HCT116 (cell line): ENCODE data around the gene SDSL. TPM values are rescaled to one million over a fixed set of nuclear protein-coding genes. Genes with fewer than 3 reads are reported as not detected.

Source experiments
- ATAC-seq: fragments of 200-7000 bp; cut with Tn5 transposase; 2 replicates; pipeline ENCODE4 v1.9.1; 2020; ENCODE audit warnings: mild to moderate bottlenecking, moderate library complexity
- BruUV-seq: library from RNA; stranded (reverse); fragments of 400-500 nt; replicated peaks from 2 replicates; lab custom pipeline; 2021; lab: Mats Ljungman, UMichigan
- CTCF ChIA-PET: fragments of 300-600 bp; sonication (Branson Sonifier 250); formaldehyde crosslinking; loops from one replicate; lab custom pipeline; 2021; ENCODE audit warnings: antibody characterized with exemption; lab: Charles Lee
- POLR2A ChIA-PET: fragments of 300-600, 350-600 bp; sonication (Branson Sonifier 250); formaldehyde crosslinking; loops from one replicate; lab custom pipeline; 2021; ENCODE audit warnings: antibody characterized with exemption; lab: Charles Lee
- RAD21 ChIA-PET, 2 experiments: fragments of 300-600 bp; sonication (Branson Sonifier 250); formaldehyde crosslinking; loops; one replicate each; lab custom pipeline; 2023; ENCODE audit warnings: low total read pairs in 2 of 2; ENCODE audit not compliant: uncharacterized antibody in 2 of 2, unreplicated experiment in 2 of 2, low non-redundant PET in 1 of 2; lab: Charles Lee
- DNase-seq: peaks from one replicate; pipeline ENCODE4 v3.0.0-alpha.2; 2010; ENCODE audit warnings: low read depth, low spot score
- H2AFZ ChIP-seq: fragments of 200-600 bp; shearing (Covaris generic), sonication (generic); 2 replicates; pipeline ENCODE4 v1.6.1; 2017; ENCODE audit warnings: low read depth, mixed run types, mixed read lengths, antibody characterized with exemption, low read length; ENCODE audit not compliant: poor library complexity, severe bottlenecking
- H3K27ac ChIP-seq: 2 replicates; pipeline ENCODE4 v1.5.1; 2012; ENCODE audit warnings: low read depth, low read length
- H3K27me3 ChIP-seq: fragments of 200-600 bp; sonication (generic); 2 replicates; pipeline ENCODE4 v1.6.1; 2016; ENCODE audit warnings: mixed run types, low read length, mixed read lengths; ENCODE audit not compliant: insufficient read depth
- H3K36me3 ChIP-seq, 2 experiments: fragments of 200-500 bp in 1 of 2; fragments of 200-600 bp in 1 of 2; sonication (Bioruptor generic) in 1 of 2; sonication (generic) in 1 of 2; 2 replicates each; pipeline versions ENCODE4 v1.5.1 to v1.6.1; 2014 to 2016; ENCODE audit warnings: low read length in 2 of 2, inconsistent platforms in 1 of 2, mixed read lengths in 1 of 2, mixed run types in 1 of 2; ENCODE audit not compliant: insufficient read depth in 2 of 2, control insufficient read depth in 1 of 2
- H3K4me1 ChIP-seq, 2 experiments: fragments of 200-600 bp in 1 of 2; sonication (generic) in 1 of 2; 2 replicates each; pipeline versions ENCODE4 v1.5.1 to v1.6.1; 2012 to 2017; ENCODE audit warnings: low read length in 2 of 2, inconsistent platforms in 1 of 2, mild to moderate bottlenecking in 1 of 2, mixed read lengths in 1 of 2, mixed run types in 1 of 2, moderate library complexity in 1 of 2; ENCODE audit not compliant: insufficient read depth in 2 of 2, control insufficient read depth in 1 of 2
- H3K4me2 ChIP-seq: fragments of 200-600 bp; sonication (generic); 2 replicates; pipeline ENCODE4 v1.6.1; 2017; ENCODE audit warnings: mixed run types, low read length, mixed read lengths
- H3K4me3 ChIP-seq, 2 experiments: fragments of 200-600 bp in 1 of 2; sonication (generic) in 1 of 2; replicated peaks in 1 of 2; 2 replicates each; pipeline ENCODE4 v1.5.1; 2011 to 2016; ENCODE audit warnings: low read length in 2 of 2, control low read depth in 1 of 2, low read depth in 1 of 2, mild to moderate bottlenecking in 1 of 2, mixed read lengths in 1 of 2, mixed run types in 1 of 2
- H3K79me2 ChIP-seq: fragments of 200-600 bp; sonication (generic); 2 replicates; pipeline ENCODE4 v1.6.1; 2017; ENCODE audit warnings: mild to moderate bottlenecking, mixed run types, low read length, moderate library complexity, mixed read lengths; ENCODE audit not compliant: insufficient read depth
- H3K9ac ChIP-seq: fragments of 200-600 bp; sonication (generic); 2 replicates; pipeline ENCODE4 v1.6.1; 2016; ENCODE audit warnings: low read length, mixed read lengths
- H3K9me2 ChIP-seq: fragments of 200-600 bp; sonication (generic), shearing (Covaris generic); 2 replicates; pipeline ENCODE4 v1.6.1; 2017; ENCODE audit warnings: mixed run types, mild to moderate bottlenecking, moderate library complexity; ENCODE audit not compliant: insufficient read depth
- H3K9me3 ChIP-seq, 2 experiments: fragments of 200-500 bp in 1 of 2; fragments of 200-600 bp in 1 of 2; sonication (Bioruptor generic) in 1 of 2; sonication (generic) in 1 of 2; 2 replicates each; pipeline ENCODE4 v1.6.1; 2014 to 2017; ENCODE audit warnings: low read length in 2 of 2, mixed read lengths in 2 of 2, inconsistent platforms in 1 of 2, low read depth in 1 of 2, mild to moderate bottlenecking in 1 of 2, mixed run types in 1 of 2, moderate library complexity in 1 of 2; ENCODE audit not compliant: control insufficient read depth in 1 of 2, insufficient read depth in 1 of 2
- H4K20me1 ChIP-seq: fragments of 200-600 bp; sonication (generic), shearing (Covaris generic); 2 replicates; pipeline ENCODE4 v1.6.1; 2017; ENCODE audit warnings: mixed run types, mild to moderate bottlenecking, moderate library complexity; ENCODE audit not compliant: insufficient read depth
- TCF7L2 ChIP-seq: IDR thresholded peaks from 2 replicates; pipeline ENCODE4 v1.7.0; 2011; ENCODE audit warnings: borderline replicate concordance, inconsistent platforms; ENCODE audit not compliant: insufficient read depth, insufficient read length; ENCODE audit errors: extremely low read depth
- intact Hi-C: fragments of 100-400 bp; cut with micrococcal nuclease; formaldehyde crosslinking; loops from 2 replicates; pipeline ENCODE4 v1.10.0; 2022
- total RNA-seq: library from RNA; stranded (reverse); gene quantifications from one replicate; pipeline ENCODE4 v1.2.1, GENCODE V29; 2021; ENCODE audit not compliant: unreplicated experiment
- TF ChIP-seq, protein P1 (sequence below): IDR thresholded peaks from 2 replicates; pipeline ENCODE4 v1.6.1; 2011; ENCODE audit warnings: mild to moderate bottlenecking, low read length, moderate library complexity; ENCODE audit not compliant: insufficient replicate concordance; ENCODE audit errors: extremely low read depth
- TF ChIP-seq, protein P2 (sequence below), 3 experiments: fragments of 200-600 bp in 1 of 3; sonication (generic) in 1 of 3; IDR thresholded peaks in 2 of 3; conservative IDR thresholded peaks in 1 of 3; 2 replicates each; pipeline ENCODE4 v1.5.1; 2012 to 2017; ENCODE audit warnings: low read depth in 2 of 3, low read length in 2 of 3, antibody characterized with exemption in 1 of 3, borderline replicate concordance in 1 of 3, control low read depth in 1 of 3, mild to moderate bottlenecking in 1 of 3, mixed read lengths in 1 of 3, mixed run types in 1 of 3, moderate library complexity in 1 of 3; ENCODE audit not compliant: insufficient read depth in 1 of 3

SDSL gene
- total RNA-seq, 1 experiment from 2014 or later, result 19.1 TPM

DNA sequence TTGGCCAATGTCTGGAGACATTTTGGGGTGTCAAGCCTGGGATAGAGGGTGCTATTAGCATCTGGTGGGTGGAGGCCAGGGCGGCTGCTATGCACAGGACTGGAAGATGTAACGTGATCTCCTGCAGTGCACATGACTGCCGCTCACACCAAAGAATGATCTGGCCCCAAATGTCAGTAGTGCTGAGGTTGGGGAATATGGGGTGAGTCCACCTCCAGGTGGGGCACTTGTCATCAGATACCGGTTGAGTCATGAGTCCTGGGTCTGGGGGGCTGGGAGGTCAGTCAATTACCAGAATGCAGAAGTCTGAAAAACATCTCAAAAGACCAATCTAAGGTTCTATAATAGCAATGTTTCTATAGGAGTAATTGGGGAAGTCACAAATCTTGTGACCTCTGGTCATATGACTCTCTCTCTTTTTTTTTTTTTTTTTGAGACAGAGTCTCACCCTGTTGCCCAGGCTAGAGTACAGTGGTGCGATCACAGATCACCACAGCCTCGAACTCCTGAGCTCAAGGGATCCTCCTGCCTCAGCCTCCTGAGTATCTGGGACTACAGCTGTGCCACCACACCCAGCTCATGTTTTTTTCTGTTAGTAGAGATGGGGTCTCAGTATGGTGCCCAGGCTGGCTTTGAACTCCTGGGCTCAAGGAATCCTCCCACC, 6.0 kb upstream of the SDSL start:
- no peaks in the 10 kb centered on the region for H3K79me2 ChIP-seq
- H3K4me3 ChIP-seq, result no peak overlapping the region
- no peaks in the 10 kb centered on the region for H3K9me3 ChIP-seq
- DNase-seq, result no peak
- RAD21 ChIA-PET, result no interaction called here
- POLR2A ChIA-PET, result no interaction called here
- H3K27me3 ChIP-seq, result no peaks in the 10 kb centered on the region
- BruUV-seq, result no TSS peak
- H3K36me3 ChIP-seq, result no peaks in the 10 kb centered on the region
- CTCF ChIA-PET, result interaction anchor here (1.1 kb wide), 1 partner anchor 9 kb away, joined by 5 read pairs; no protein-coding TSS in a partner anchor
- no peak overlapping the region for H3K9ac ChIP-seq
- H3K9me2 ChIP-seq, result no peaks in the 10 kb centered on the region
- intact Hi-C loops, result no loop called here
- peak overlapping the region; percentile 33; the same call in 1 of the 2 replicates for H3K4me2 ChIP-seq
- ATAC-seq, result peak; percentile 84
- peak overlapping the region; percentile 33 for H2AFZ ChIP-seq
- no peaks in the 10 kb centered on the region for H4K20me1 ChIP-seq
- TF ChIP-seq, protein P1, sequence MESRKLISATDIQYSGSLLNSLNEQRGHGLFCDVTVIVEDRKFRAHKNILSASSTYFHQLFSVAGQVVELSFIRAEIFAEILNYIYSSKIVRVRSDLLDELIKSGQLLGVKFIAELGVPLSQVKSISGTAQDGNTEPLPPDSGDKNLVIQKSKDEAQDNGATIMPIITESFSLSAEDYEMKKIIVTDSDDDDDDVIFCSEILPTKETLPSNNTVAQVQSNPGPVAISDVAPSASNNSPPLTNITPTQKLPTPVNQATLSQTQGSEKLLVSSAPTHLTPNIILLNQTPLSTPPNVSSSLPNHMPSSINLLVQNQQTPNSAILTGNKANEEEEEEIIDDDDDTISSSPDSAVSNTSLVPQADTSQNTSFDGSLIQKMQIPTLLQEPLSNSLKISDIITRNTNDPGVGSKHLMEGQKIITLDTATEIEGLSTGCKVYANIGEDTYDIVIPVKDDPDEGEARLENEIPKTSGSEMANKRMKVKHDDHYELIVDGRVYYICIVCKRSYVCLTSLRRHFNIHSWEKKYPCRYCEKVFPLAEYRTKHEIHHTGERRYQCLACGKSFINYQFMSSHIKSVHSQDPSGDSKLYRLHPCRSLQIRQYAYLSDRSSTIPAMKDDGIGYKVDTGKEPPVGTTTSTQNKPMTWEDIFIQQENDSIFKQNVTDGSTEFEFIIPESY, result no peak
- peak; percentile 31 for TF ChIP-seq TCF7L2
- TF ChIP-seq, protein P2, sequence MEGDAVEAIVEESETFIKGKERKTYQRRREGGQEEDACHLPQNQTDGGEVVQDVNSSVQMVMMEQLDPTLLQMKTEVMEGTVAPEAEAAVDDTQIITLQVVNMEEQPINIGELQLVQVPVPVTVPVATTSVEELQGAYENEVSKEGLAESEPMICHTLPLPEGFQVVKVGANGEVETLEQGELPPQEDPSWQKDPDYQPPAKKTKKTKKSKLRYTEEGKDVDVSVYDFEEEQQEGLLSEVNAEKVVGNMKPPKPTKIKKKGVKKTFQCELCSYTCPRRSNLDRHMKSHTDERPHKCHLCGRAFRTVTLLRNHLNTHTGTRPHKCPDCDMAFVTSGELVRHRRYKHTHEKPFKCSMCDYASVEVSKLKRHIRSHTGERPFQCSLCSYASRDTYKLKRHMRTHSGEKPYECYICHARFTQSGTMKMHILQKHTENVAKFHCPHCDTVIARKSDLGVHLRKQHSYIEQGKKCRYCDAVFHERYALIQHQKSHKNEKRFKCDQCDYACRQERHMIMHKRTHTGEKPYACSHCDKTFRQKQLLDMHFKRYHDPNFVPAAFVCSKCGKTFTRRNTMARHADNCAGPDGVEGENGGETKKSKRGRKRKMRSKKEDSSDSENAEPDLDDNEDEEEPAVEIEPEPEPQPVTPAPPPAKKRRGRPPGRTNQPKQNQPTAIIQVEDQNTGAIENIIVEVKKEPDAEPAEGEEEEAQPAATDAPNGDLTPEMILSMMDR (IDR thresholded peaks at IDR 0.05 in 2 of 3, conservative IDR thresholded peaks at IDR 0.05 in 1 of 3; ENCODE audit: borderline replicate concordance in 1 of 3, insufficient read depth in 1 of 3, low read depth in 2 of 3, low read length in 2 of 3), result no peak
- no peak overlapping the region for H3K27ac ChIP-seq
- peaks cover 6 to 15% of the 10 kb centered on the region in 2 experiments; a peak in 3 of 4 replicates for H3K4me1 ChIP-seq
